Trophoblast cell (in vitro differentiated cells and primary cell): ENCODE measurements around the gene ACP5.
A peak's percentile ranks its signal among the peaks of the same experiment; 100 is the strongest.
"Not testable (repeated sequence)": the region's sequence is repeated elsewhere in the genome, so short reads cannot be mapped to it uniquely, and the experiment has no call there.

Experiments
- DNase-seq, 2 donors: peaks; one replicate each; pipeline ENCODE4 v3.0.0-alpha.2; 2016
- H2AFZ ChIP-seq: 2 replicates; pipeline ENCODE4 v1.6.1; 2013; ENCODE audit warnings: low read length, moderate library complexity, mild to moderate bottlenecking; ENCODE audit not compliant: insufficient read depth, poor library complexity
- H2AK5ac ChIP-seq: 2 replicates; pipeline ENCODE4 v1.6.1; 2013; ENCODE audit warnings: mild to moderate bottlenecking, low read length
- H2BK120ac ChIP-seq: 2 replicates; pipeline ENCODE4 v1.6.1; 2013; ENCODE audit warnings: low read length, mild to moderate bottlenecking, moderate library complexity; ENCODE audit not compliant: insufficient read depth, poor library complexity
- H2BK12ac ChIP-seq: 2 replicates; pipeline ENCODE4 v1.6.1; 2013; ENCODE audit warnings: mild to moderate bottlenecking, low read length, moderate library complexity
- H2BK5ac ChIP-seq: 2 replicates; pipeline ENCODE4 v1.6.1; 2013; ENCODE audit warnings: low read length, low read depth, moderate library complexity, mild to moderate bottlenecking; ENCODE audit not compliant: poor library complexity
- H3K14ac ChIP-seq: 2 replicates; pipeline ENCODE4 v1.6.1; 2013; ENCODE audit warnings: mild to moderate bottlenecking, low read length
- H3K18ac ChIP-seq: 2 replicates; pipeline ENCODE4 v1.6.1; 2013; ENCODE audit warnings: mild to moderate bottlenecking, low read length
- H3K23ac ChIP-seq: 2 replicates; pipeline ENCODE4 v1.6.1; 2013; ENCODE audit warnings: low read length
- H3K27ac ChIP-seq: 2 replicates; pipeline ENCODE4 v1.5.1; 2013; ENCODE audit warnings: low read depth, mild to moderate bottlenecking, inconsistent platforms, low read length, moderate library complexity
- H3K27me3 ChIP-seq: 2 replicates; pipeline ENCODE4 v1.6.1; 2013; ENCODE audit warnings: inconsistent platforms, mild to moderate bottlenecking, low read length, moderate library complexity; ENCODE audit not compliant: insufficient read depth
- H3K36me3 ChIP-seq, 2 experiments: 1 replicate in 1 of 2; 2 replicates in 1 of 2; pipeline ENCODE4 v1.6.1; 2013; ENCODE audit warnings: low read length in 2 of 2, mild to moderate bottlenecking in 2 of 2, moderate library complexity in 1 of 2; ENCODE audit not compliant: insufficient read depth in 2 of 2, control insufficient read depth in 1 of 2
- H3K4ac ChIP-seq: 2 replicates; pipeline ENCODE4 v1.6.1; 2013; ENCODE audit warnings: low read depth, mild to moderate bottlenecking, low read length, moderate library complexity
- H3K4me1 ChIP-seq, 2 experiments: 1 replicate in 1 of 2; 2 replicates in 1 of 2; pipeline ENCODE4 v1.6.1; 2013; ENCODE audit warnings: low read length in 2 of 2, mild to moderate bottlenecking in 2 of 2, moderate library complexity in 1 of 2; ENCODE audit not compliant: insufficient read depth in 2 of 2, control insufficient read depth in 1 of 2
- H3K4me2 ChIP-seq: 2 replicates; pipeline ENCODE4 v1.6.1; 2013; ENCODE audit warnings: inconsistent platforms, mild to moderate bottlenecking, low read length, moderate library complexity
- H3K4me3 ChIP-seq: 2 replicates; pipeline ENCODE4 v1.5.1; 2013; ENCODE audit warnings: mild to moderate bottlenecking, low read depth, low read length, inconsistent platforms
- H3K79me1 ChIP-seq: one replicate; pipeline ENCODE4 v1.6.1; 2013; ENCODE audit warnings: low read length
- H3K79me2 ChIP-seq: 2 replicates; pipeline ENCODE4 v1.6.1; 2013; ENCODE audit warnings: low read length, mild to moderate bottlenecking; ENCODE audit not compliant: control insufficient read depth, insufficient read depth, poor library complexity
- H3K9ac ChIP-seq: 2 replicates; pipeline ENCODE4 v1.6.1; 2013; ENCODE audit warnings: mild to moderate bottlenecking, low read length
- H3K9me3 ChIP-seq: 2 replicates; pipeline ENCODE4 v1.6.1; 2013; ENCODE audit warnings: low read depth, mild to moderate bottlenecking, control low read depth, inconsistent platforms, low read length; ENCODE audit not compliant: insufficient read depth
- H4K12ac ChIP-seq: 2 replicates; pipeline ENCODE4 v1.6.1; 2013; ENCODE audit warnings: low read depth, mild to moderate bottlenecking, low read length, moderate library complexity
- H4K8ac ChIP-seq: 2 replicates; pipeline ENCODE4 v1.6.1; 2013; ENCODE audit warnings: low read depth, mild to moderate bottlenecking, low read length, moderate library complexity
- H4K91ac ChIP-seq: one replicate; pipeline ENCODE4 v1.6.1; 2013; ENCODE audit warnings: low read depth, mild to moderate bottlenecking, low read length, moderate library complexity
- WGBS: extraction: QIAGEN DNeasy Blood & Tissue Kit; methylation state at CpG from one replicate; pipeline ENCODE4 v1.1.7; 2013; ENCODE audit warnings: missing lambda C conversion rate; ENCODE audit not compliant: insufficient read length, insufficient coverage; ENCODE audit errors: extremely low coverage; 5-methylcytosine and 5-hydroxymethylcytosine counted together

ACP5 gene

DNA sequence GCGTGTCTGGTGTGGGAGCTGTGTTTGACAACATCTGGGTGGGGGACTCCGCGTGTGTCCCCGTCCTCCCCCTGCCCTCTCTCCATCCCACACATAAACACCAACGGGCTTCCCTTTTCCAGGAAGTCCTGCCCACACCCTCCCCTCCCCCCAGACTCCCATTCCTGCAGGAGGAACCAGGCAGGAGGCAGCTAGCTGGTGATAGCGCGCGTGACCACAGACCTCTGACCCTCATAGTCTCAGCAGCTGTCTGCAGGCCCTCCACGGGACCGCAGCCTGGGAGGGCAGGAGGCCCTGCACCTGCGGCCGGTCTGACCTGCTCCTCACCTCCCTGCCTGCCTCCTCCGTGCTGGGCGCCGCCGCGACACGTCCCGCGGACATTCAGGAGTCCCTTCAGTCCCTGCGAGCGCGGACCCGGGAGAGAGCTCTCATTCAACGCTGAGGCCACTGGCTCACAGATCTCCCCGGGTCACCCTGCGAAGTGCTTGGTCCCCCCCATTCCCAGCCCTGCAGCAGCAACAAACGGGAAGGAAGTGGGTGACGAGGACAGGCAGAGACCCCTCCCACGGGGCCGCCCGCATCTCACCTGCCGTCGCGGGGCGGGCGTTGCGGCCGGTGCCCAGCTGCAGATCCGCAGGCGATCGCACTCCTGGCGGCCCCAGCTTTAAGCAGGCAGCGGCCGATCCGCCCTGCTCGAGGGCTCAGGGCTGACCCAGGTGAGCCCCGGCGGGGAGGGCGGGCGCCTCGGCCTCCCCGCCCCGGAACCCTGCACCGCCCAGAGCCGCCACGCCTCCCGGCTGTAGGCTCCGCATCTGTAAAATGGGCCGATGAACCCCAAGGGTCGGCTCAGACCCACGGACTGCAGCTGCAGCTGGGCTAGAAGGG is 1.1 kb upstream of the ACP5 start:
- DNase-seq: peak in 1 of 2 donors; percentile 48
- H2BK5ac ChIP-seq: no peak overlapping the region
- H4K91ac ChIP-seq: no peak overlapping the region
- no peak overlapping the region for H2BK12ac ChIP-seq
- H3K14ac ChIP-seq: no peak overlapping the region
- H3K9me3 ChIP-seq: peaks cover 13% of the 10 kb centered on the region
- H3K18ac ChIP-seq: no peak overlapping the region
- no peaks in the 10 kb centered on the region for H3K4me1 ChIP-seq
- H3K27me3 ChIP-seq: peaks cover 8% of the 10 kb centered on the region
- no peak overlapping the region for H4K8ac ChIP-seq
- H2AK5ac ChIP-seq: no peak overlapping the region
- H2AFZ ChIP-seq: no peak overlapping the region
- H3K4me2 ChIP-seq: peak overlapping the region; percentile 7
- no peak overlapping the region for H3K27ac ChIP-seq
- no CpG with 5 or more reads among the region's 62 CpGs for WGBS
- H3K4me3 ChIP-seq: peak overlapping the region; percentile 9
- no peaks in the 10 kb centered on the region for H3K36me3 ChIP-seq
- no peak overlapping the region for H3K9ac ChIP-seq
- H3K4ac ChIP-seq: no peak overlapping the region
- no peak overlapping the region for H4K12ac ChIP-seq
- H3K23ac ChIP-seq: no peak overlapping the region
- H3K79me1 ChIP-seq: no peaks in the 10 kb centered on the region
- no peak overlapping the region for H2BK120ac ChIP-seq
- no peaks in the 10 kb centered on the region for H3K79me2 ChIP-seq

DNA sequence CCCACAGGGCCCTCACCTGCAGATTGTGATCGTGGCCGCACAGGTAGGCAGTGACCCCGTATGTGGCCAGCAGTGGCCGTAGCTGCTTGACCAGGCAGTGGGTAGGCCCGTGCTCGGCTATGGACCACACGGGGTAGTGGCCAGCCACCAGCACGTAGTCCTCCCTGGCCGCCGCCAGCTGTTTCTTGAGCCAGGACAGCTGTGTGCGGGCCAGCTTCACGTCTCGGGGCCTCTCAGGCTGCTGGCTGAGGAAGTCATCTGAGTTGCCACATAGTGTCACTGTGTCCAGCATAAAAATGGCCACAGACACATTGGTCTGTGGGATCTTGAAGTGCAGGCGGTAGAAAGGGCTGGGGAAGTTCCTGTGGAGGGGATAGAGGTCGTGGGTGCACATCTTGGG is 1.2 kb downstream of the ACP5 start:
- H3K79me1 ChIP-seq: no peaks in the 10 kb centered on the region
- no peak overlapping the region for H2BK5ac ChIP-seq
- no peak overlapping the region for H3K23ac ChIP-seq
- H2AK5ac ChIP-seq: no peak overlapping the region
- H3K36me3 ChIP-seq: no peaks in the 10 kb centered on the region
- peaks cover 13% of the 10 kb centered on the region for H3K9me3 ChIP-seq
- no peak overlapping the region for H2BK12ac ChIP-seq
- no peaks in the 10 kb centered on the region for H3K79me2 ChIP-seq
- no peak overlapping the region for H4K8ac ChIP-seq
- H3K27ac ChIP-seq: no peak overlapping the region
- no peak overlapping the region for H3K14ac ChIP-seq
- no peaks in the 10 kb centered on the region for H3K4me1 ChIP-seq
- H2BK120ac ChIP-seq: no peak overlapping the region
- no CpG with 5 or more reads among the region's 15 CpGs for WGBS
- H2AFZ ChIP-seq: no peak overlapping the region
- no peak overlapping the region for H3K4me3 ChIP-seq
- no peak overlapping the region for H3K4ac ChIP-seq
- no peak overlapping the region for H3K9ac ChIP-seq
- no peak overlapping the region for H3K4me2 ChIP-seq
- H4K91ac ChIP-seq: no peak overlapping the region
- peaks cover 8% of the 10 kb centered on the region for H3K27me3 ChIP-seq
- H4K12ac ChIP-seq: no peak overlapping the region
- H3K18ac ChIP-seq: no peak overlapping the region
- no peak for DNase-seq

GRCh38 chr19:11574689-11575088 is 2.8 kb downstream of the ACP5 start:
- Histone ChIP-seq H4K8ac (no peak overlapping the region), H3K9ac (no peak overlapping the region), H3K23ac (no peak overlapping the region), H2AK5ac (no peak overlapping the region), H4K12ac (no peak overlapping the region), H3K79me2 (no peaks in the 10 kb centered on the region), H3K27ac (no peak overlapping the region), H3K4me1 (no peaks in the 10 kb centered on the region), H3K36me3 (no peaks in the 10 kb centered on the region), H3K14ac (no peak overlapping the region), H2BK5ac (no peak overlapping the region), H2BK120ac (no peak overlapping the region), H3K27me3 (peaks cover 8% of the 10 kb centered on the region), H3K18ac (no peak overlapping the region), H2AFZ (no peak overlapping the region), H3K79me1 (no peaks in the 10 kb centered on the region), H3K9me3 (peaks cover 13% of the 10 kb centered on the region), H2BK12ac (no peak overlapping the region), H3K4me2 (no peak overlapping the region), H3K4ac (no peak overlapping the region), H4K91ac (no peak overlapping the region), H3K4me3 (no peak overlapping the region)
- no peak for DNase-seq
- no CpG with 5 or more reads among the region's 9 CpGs for WGBS

DNA sequence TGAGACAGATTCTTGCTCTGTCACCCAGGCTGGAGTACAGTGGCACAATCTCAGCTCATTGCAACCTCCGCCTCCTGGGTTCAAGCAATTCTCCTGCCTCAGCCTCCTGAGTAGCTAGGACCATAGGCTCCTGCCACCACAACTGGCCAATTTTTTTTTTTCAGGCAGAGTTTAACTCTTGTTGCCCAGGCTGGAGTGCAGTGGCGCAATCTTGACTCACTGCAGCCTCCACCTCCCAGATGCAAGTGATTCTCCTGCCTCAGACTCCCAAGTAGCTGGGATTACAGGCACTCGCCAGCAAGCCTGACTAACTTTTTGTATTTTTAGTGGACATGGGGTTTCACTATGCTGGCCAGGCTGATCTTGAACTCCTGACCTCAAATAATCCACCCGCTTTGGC is 3.7 kb downstream of the ACP5 start:
- H2AK5ac ChIP-seq, H4K12ac ChIP-seq, H3K18ac ChIP-seq, H3K14ac ChIP-seq, H3K4me1 ChIP-seq, H4K8ac ChIP-seq, H2BK120ac ChIP-seq, H3K79me2 ChIP-seq, H2BK12ac ChIP-seq, H3K4me2 ChIP-seq, H3K79me1 ChIP-seq, H2AFZ ChIP-seq, H3K4ac ChIP-seq, H3K36me3 ChIP-seq, DNase-seq, H3K9ac ChIP-seq, H3K23ac ChIP-seq, H3K27me3 ChIP-seq, H3K4me3 ChIP-seq, H4K91ac ChIP-seq, H2BK5ac ChIP-seq, H3K27ac ChIP-seq: not testable (repeated sequence)
- H3K9me3 ChIP-seq: peaks cover 10% of the 10 kb centered on the region
- no CpG with 5 or more reads among the region's 4 CpGs for WGBS
